Measurements from ENCODE around the gene SLC37A1. TPM values are rescaled to one million over a fixed set of nuclear protein-coding genes. Genes with fewer than 3 reads are reported as not detected.

Gene SLC37A1
- total RNA-seq, 1 experiment from 2014 or later, result 38.3 TPM

DNA sequence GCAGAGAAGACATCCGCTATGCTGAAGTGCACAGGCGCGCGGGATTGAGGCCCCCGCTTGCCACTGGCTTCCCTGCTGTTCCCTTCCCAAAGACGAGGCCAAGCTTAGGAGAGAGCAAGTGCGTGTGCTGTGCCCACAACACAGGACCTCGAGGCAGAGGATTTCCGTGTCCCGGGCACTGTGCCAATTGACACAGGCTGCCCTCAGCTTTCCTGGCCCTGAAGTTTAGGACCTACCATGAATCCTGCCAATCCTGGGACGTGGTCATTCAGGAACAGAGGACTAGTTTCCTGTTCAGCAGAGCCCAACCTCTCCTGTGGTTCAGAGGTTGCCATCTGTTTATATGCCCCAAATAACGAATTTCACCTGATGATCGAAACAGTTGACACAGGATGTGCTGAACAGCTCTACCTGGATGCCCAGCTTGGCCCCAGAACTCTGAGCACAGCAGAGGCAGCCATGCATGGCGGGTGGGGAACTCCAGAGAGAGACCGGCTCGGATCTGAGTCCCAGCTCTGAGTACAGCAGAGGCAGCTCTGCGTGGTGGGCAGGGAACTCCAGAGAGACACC lies 22.0 kb downstream of the SLC37A1 start:
- no peak overlapping the region for H3K4me2 ChIP-seq (ENCODE audit: low read length)
- ChIA-PET CTCF (no interaction called here), POLR2A (ENCODE audit: unreplicated experiment) (interaction anchor here (0.6 kb wide), 1 partner anchor 19 kb away, joined by 4 read pairs; no protein-coding TSS in a partner anchor)
- TF ChIP-seq EZH2 (IDR thresholded peaks at IDR 0.05; ENCODE audit: low read length, unreplicated experiment), result no peak
- no peak for TF ChIP-seq EZH2phosphoT487 (IDR thresholded peaks at IDR 0.05; ENCODE audit: borderline replicate concordance, low read length)
- TF ChIP-seq, protein P1, sequence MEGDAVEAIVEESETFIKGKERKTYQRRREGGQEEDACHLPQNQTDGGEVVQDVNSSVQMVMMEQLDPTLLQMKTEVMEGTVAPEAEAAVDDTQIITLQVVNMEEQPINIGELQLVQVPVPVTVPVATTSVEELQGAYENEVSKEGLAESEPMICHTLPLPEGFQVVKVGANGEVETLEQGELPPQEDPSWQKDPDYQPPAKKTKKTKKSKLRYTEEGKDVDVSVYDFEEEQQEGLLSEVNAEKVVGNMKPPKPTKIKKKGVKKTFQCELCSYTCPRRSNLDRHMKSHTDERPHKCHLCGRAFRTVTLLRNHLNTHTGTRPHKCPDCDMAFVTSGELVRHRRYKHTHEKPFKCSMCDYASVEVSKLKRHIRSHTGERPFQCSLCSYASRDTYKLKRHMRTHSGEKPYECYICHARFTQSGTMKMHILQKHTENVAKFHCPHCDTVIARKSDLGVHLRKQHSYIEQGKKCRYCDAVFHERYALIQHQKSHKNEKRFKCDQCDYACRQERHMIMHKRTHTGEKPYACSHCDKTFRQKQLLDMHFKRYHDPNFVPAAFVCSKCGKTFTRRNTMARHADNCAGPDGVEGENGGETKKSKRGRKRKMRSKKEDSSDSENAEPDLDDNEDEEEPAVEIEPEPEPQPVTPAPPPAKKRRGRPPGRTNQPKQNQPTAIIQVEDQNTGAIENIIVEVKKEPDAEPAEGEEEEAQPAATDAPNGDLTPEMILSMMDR (conservative IDR thresholded peaks at IDR 0.05; ENCODE audit: low read depth, low read length), result no peak
- no peaks in the 10 kb centered on the region for H4K20me1 ChIP-seq (ENCODE audit: low read length)
- no peak overlapping the region for H3K4me3 ChIP-seq (ENCODE audit: low read length)
- no peak overlapping the region for H3K9ac ChIP-seq (ENCODE audit: low read length)
- H3F3A ChIP-seq (ENCODE audit: low read length, unreplicated experiment), result no peaks in the 10 kb centered on the region
- no peak overlapping the region for H3K27ac ChIP-seq (ENCODE audit: low read length)
- ATAC-seq (no peak), DNase-seq (no peak)
- intact Hi-C loops (cut with micrococcal nuclease), result loop anchor here (2.0 kb wide), 1 partner anchor 69 kb away; no protein-coding TSS in a partner anchor
- no peaks in the 10 kb centered on the region for H3K79me2 ChIP-seq (ENCODE audit: low read length)
- H3K27me3 ChIP-seq (ENCODE audit: low read length), result no peaks in the 10 kb centered on the region
- no peaks in the 10 kb centered on the region for H3K9me2 ChIP-seq (replicated peaks; ENCODE audit: low read length)
- no peak overlapping the region for H2AFZ ChIP-seq (ENCODE audit: low read length)
- H3K9me3 ChIP-seq (ENCODE audit: low read length), result no peaks in the 10 kb centered on the region
- H3K36me3 ChIP-seq (ENCODE audit: low read depth, low read length), result peaks cover 8% of the 10 kb centered on the region; the same call in 1 of the 2 replicates
- H3K4me1 ChIP-seq (ENCODE audit: insufficient read depth, low read length), result no peaks in the 10 kb centered on the region
- BruUV-seq (replicated peaks), result no TSS peak

DNA sequence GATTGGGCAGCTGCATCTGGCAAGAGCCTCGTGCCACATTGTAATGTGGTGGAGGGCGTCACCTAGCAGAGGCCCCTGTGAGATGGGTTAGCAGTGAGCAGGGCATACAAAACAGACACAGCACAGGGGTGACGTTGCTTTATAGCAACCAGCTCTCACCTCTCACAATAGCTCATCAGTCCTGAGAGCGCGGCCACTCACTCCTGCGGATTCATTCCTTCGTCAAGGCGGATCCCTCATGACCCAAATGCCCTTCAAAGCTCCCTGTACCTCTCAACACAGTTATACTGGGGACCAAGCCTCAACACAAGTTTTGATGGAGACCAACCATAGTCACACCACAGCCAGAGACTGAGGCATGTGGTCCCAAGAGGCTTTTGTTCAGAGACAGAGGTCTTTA lies 22.9 kb downstream of the SLC37A1 start:
- H3K27ac ChIP-seq (ENCODE audit: low read length), result no peak overlapping the region
- H3F3A ChIP-seq (ENCODE audit: low read length, unreplicated experiment), result no peaks in the 10 kb centered on the region
- no peaks in the 10 kb centered on the region for H4K20me1 ChIP-seq (ENCODE audit: low read length)
- no peak for TF ChIP-seq EZH2phosphoT487 (IDR thresholded peaks at IDR 0.05; ENCODE audit: borderline replicate concordance, low read length)
- no peak for TF ChIP-seq EZH2 (IDR thresholded peaks at IDR 0.05; ENCODE audit: low read length, unreplicated experiment)
- TF ChIP-seq, protein P1 (conservative IDR thresholded peaks at IDR 0.05; ENCODE audit: low read depth, low read length), result no peak
- no peaks in the 10 kb centered on the region for H3K9me2 ChIP-seq (replicated peaks; ENCODE audit: low read length)
- H3K4me3 ChIP-seq (ENCODE audit: low read length), result no peak overlapping the region
- ChIA-PET POLR2A (ENCODE audit: unreplicated experiment) (interaction anchor here (0.6 kb wide), 1 partner anchor 20 kb away, joined by 4 read pairs; no protein-coding TSS in a partner anchor), CTCF (interaction anchor here (1.3 kb wide), 1 partner anchor 69 kb away, joined by 5 read pairs; no protein-coding TSS in a partner anchor)
- H3K9me3 ChIP-seq (ENCODE audit: low read length), result no peaks in the 10 kb centered on the region
- H3K4me1 ChIP-seq (ENCODE audit: insufficient read depth, low read length), result no peaks in the 10 kb centered on the region
- no TSS peak for BruUV-seq (replicated peaks)
- intact Hi-C loops (cut with micrococcal nuclease), result loop anchor here (2.0 kb wide), 1 partner anchor 70 kb away; no protein-coding TSS in a partner anchor
- ATAC-seq (no peak), DNase-seq (no peak)
- peaks cover 8% of the 10 kb centered on the region; the same call in 1 of the 2 replicates for H3K36me3 ChIP-seq (ENCODE audit: low read depth, low read length)
- H3K27me3 ChIP-seq (ENCODE audit: low read length), result no peaks in the 10 kb centered on the region
- no peaks in the 10 kb centered on the region for H3K79me2 ChIP-seq (ENCODE audit: low read length)
- H3K4me2 ChIP-seq (ENCODE audit: low read length), result no peak overlapping the region
- no peak overlapping the region for H3K9ac ChIP-seq (ENCODE audit: low read length)
- H2AFZ ChIP-seq (ENCODE audit: low read length), result no peak overlapping the region
